Measurements from ENCODE around the gene SLC43A1.
"Not testable (repeated sequence)": the region's sequence is repeated elsewhere in the genome, so short reads cannot be mapped to it uniquely, and the experiment has no call there.

SLC43A1 gene

GRCh38 chr11:57453543-57454177 lies 61.8 kb downstream of the SLC43A1 start:
- no peaks in the 10 kb centered on the region for H3K36me3 ChIP-seq (ENCODE audit: insufficient read depth, low read depth, low read length)
- H3K27ac ChIP-seq (ENCODE audit: low read length) = no peak overlapping the region
- peaks cover 44% of the 10 kb centered on the region for H3K27me3 ChIP-seq (ENCODE audit: insufficient read depth, low read length)
- no peaks in the 10 kb centered on the region for H3K9me3 ChIP-seq (ENCODE audit: insufficient read depth, low read depth, low read length)
- H3K4me3 ChIP-seq (ENCODE audit: low read length) = no peak overlapping the region
- H3K4me1 ChIP-seq (ENCODE audit: insufficient read depth, low read length) = peaks cover 6% of the 10 kb centered on the region; the same call in 1 of the 2 replicates
- no peak overlapping the region for H3K9ac ChIP-seq (ENCODE audit: low read depth, low read length)

- H3K4me1 ChIP-seq (ENCODE audit: insufficient read depth, low read length) = no peaks in the 10 kb centered on the region
- H3K9me3 ChIP-seq (ENCODE audit: insufficient read depth, low read depth, low read length) = no peaks in the 10 kb centered on the region
- H3K27ac ChIP-seq (ENCODE audit: low read length) = no peak overlapping the region
- H3K9ac ChIP-seq (ENCODE audit: low read depth, low read length) = no peak overlapping the region
- 0 out of 2 replicates have a peak, but pooled peaks cover 4% of the 10 kb centered on the region for H3K27me3 ChIP-seq (ENCODE audit: insufficient read depth, low read length)
- H3K4me3 ChIP-seq (ENCODE audit: low read length) = no peak overlapping the region
- H3K36me3 ChIP-seq (ENCODE audit: insufficient read depth, low read depth, low read length) = no peaks in the 10 kb centered on the region
These were observed 69.4 kb downstream of the SLC43A1 start for GRCh38 chr11:57446055-57446454.

GRCh38 chr11:57445122-57445394 lies 70.4 kb downstream of the SLC43A1 start:
- not testable (repeated sequence) for H3K36me3 ChIP-seq (ENCODE audit: insufficient read depth, low read depth, low read length); H3K27ac ChIP-seq (ENCODE audit: low read length); H3K9me3 ChIP-seq (ENCODE audit: insufficient read depth, low read depth, low read length); H3K4me3 ChIP-seq (ENCODE audit: low read length); H3K9ac ChIP-seq (ENCODE audit: low read depth, low read length); H3K4me1 ChIP-seq (ENCODE audit: insufficient read depth, low read length); H3K27me3 ChIP-seq (ENCODE audit: insufficient read depth, low read length)

GRCh38 chr11:57444362-57445121 lies 71.0 kb downstream of the SLC43A1 start:
- no peak overlapping the region for H3K4me3 ChIP-seq (ENCODE audit: low read length)
- no peaks in the 10 kb centered on the region for H3K9me3 ChIP-seq (ENCODE audit: insufficient read depth, low read depth, low read length)
- no peaks in the 10 kb centered on the region for H3K36me3 ChIP-seq (ENCODE audit: insufficient read depth, low read depth, low read length)
- no peaks in the 10 kb centered on the region for H3K4me1 ChIP-seq (ENCODE audit: insufficient read depth, low read length)
- no peaks in the 10 kb centered on the region for H3K27me3 ChIP-seq (ENCODE audit: insufficient read depth, low read length)
- H3K27ac ChIP-seq (ENCODE audit: low read length) = no peak overlapping the region
- no peak overlapping the region for H3K9ac ChIP-seq (ENCODE audit: low read depth, low read length)

GRCh38 chr11:57440744-57441414 lies 74.6 kb downstream of the SLC43A1 start:
- Histone ChIP-seq H3K4me1 (ENCODE audit: insufficient read depth, low read length) (no peaks in the 10 kb centered on the region), H3K27ac (ENCODE audit: low read length) (no peak overlapping the region), H3K4me3 (ENCODE audit: low read length) (no peak overlapping the region), H3K27me3 (ENCODE audit: insufficient read depth, low read length) (no peaks in the 10 kb centered on the region), H3K36me3 (ENCODE audit: insufficient read depth, low read depth, low read length) (no peaks in the 10 kb centered on the region), H3K9me3 (ENCODE audit: insufficient read depth, low read depth, low read length) (no peaks in the 10 kb centered on the region), H3K9ac (ENCODE audit: low read depth, low read length) (no peak overlapping the region)

- no peaks in the 10 kb centered on the region for H3K27me3 ChIP-seq (ENCODE audit: insufficient read depth, low read length)
- no peak overlapping the region for H3K9ac ChIP-seq (ENCODE audit: low read depth, low read length)
- H3K27ac ChIP-seq (ENCODE audit: low read length) = no peak overlapping the region
- H3K4me1 ChIP-seq (ENCODE audit: insufficient read depth, low read length) = no peaks in the 10 kb centered on the region
- no peak overlapping the region for H3K4me3 ChIP-seq (ENCODE audit: low read length)
- no peaks in the 10 kb centered on the region for H3K9me3 ChIP-seq (ENCODE audit: insufficient read depth, low read depth, low read length)
- no peaks in the 10 kb centered on the region for H3K36me3 ChIP-seq (ENCODE audit: insufficient read depth, low read depth, low read length)
These were observed 75.7 kb downstream of the SLC43A1 start for GRCh38 chr11:57439786-57440185.

- H3K36me3 ChIP-seq (ENCODE audit: insufficient read depth, low read depth, low read length) = no peaks in the 10 kb centered on the region
- no peak overlapping the region for H3K9ac ChIP-seq (ENCODE audit: low read depth, low read length)
- H3K4me3 ChIP-seq (ENCODE audit: low read length) = no peak overlapping the region
- no peak overlapping the region for H3K27ac ChIP-seq (ENCODE audit: low read length)
- H3K9me3 ChIP-seq (ENCODE audit: insufficient read depth, low read depth, low read length) = no peaks in the 10 kb centered on the region
- H3K27me3 ChIP-seq (ENCODE audit: insufficient read depth, low read length) = 0 out of 2 replicates have a peak, but pooled peaks cover 2% of the 10 kb centered on the region
- no peaks in the 10 kb centered on the region for H3K4me1 ChIP-seq (ENCODE audit: insufficient read depth, low read length)
These were observed 76.9 kb downstream of the SLC43A1 start for GRCh38 chr11:57438345-57439285.

GRCh38 chr11:57436031-57436430 lies 79.5 kb downstream of the SLC43A1 start:
- H3K4me3 ChIP-seq (ENCODE audit: low read length) = no peak overlapping the region
- no peaks in the 10 kb centered on the region for H3K4me1 ChIP-seq (ENCODE audit: insufficient read depth, low read length)
- no peak overlapping the region for H3K9ac ChIP-seq (ENCODE audit: low read depth, low read length)
- H3K27me3 ChIP-seq (ENCODE audit: insufficient read depth, low read length) = 0 out of 2 replicates have a peak, but pooled peaks cover 4% of the 10 kb centered on the region
- no peak overlapping the region for H3K27ac ChIP-seq (ENCODE audit: low read length)
- no peaks in the 10 kb centered on the region for H3K9me3 ChIP-seq (ENCODE audit: insufficient read depth, low read depth, low read length)
- H3K36me3 ChIP-seq (ENCODE audit: insufficient read depth, low read depth, low read length) = no peaks in the 10 kb centered on the region

- H3K27ac ChIP-seq (ENCODE audit: low read length) = no peak overlapping the region
- no peak overlapping the region for H3K9ac ChIP-seq (ENCODE audit: low read depth, low read length)
- H3K4me1 ChIP-seq (ENCODE audit: insufficient read depth, low read length) = no peaks in the 10 kb centered on the region
These were observed 80.6 kb downstream of the SLC43A1 start for GRCh38 chr11:57434640-57435546.

More at GRCh38 chr11:57434640-57435546, 80.6 kb downstream of the SLC43A1 start:
- H3K9me3 ChIP-seq (ENCODE audit: insufficient read depth, low read depth, low read length) = no peaks in the 10 kb centered on the region
- H3K27me3 ChIP-seq (ENCODE audit: insufficient read depth, low read length) = peaks cover 8% of the 10 kb centered on the region
- H3K4me3 ChIP-seq (ENCODE audit: low read length) = no peak overlapping the region
- no peaks in the 10 kb centered on the region for H3K36me3 ChIP-seq (ENCODE audit: insufficient read depth, low read depth, low read length)
